Central memory CD8-positive, alpha-beta T cell (primary cell): ENCODE measurements around the gene TMEM150C.

Experiments used
- ATAC-seq: fragments of 150-1000 bp; cut with Tn5 transposase; replicated peaks from 2 replicates; pipeline ENCODE4 v1.10.0; 2022; ENCODE audit warnings: mild to moderate bottlenecking, moderate FRiP score, moderate number of reproducible peaks; ENCODE audit not compliant: poor library complexity, severe bottlenecking; ENCODE audit errors: extremely low read depth
- DNase-seq, 2 donors: peaks; one replicate each; pipeline ENCODE4 v3.0.0; 2021; ENCODE audit warnings: low spot score in 2 of 2
- H3K27ac Mint-ChIP-seq: one replicate; pipeline ENCODE4 v1.8.0; 2022; ENCODE audit warnings: low read depth, mild to moderate bottlenecking, moderate library complexity, mixed read lengths
- H3K27me3 Mint-ChIP-seq: one replicate; pipeline ENCODE4 v1.8.0; 2022; ENCODE audit warnings: mixed read lengths
- H3K36me3 Mint-ChIP-seq: one replicate; pipeline ENCODE4 v1.8.0; 2022; ENCODE audit warnings: mild to moderate bottlenecking, moderate library complexity, mixed read lengths; ENCODE audit not compliant: insufficient read depth
- H3K4me1 Mint-ChIP-seq: one replicate; pipeline ENCODE4 v1.8.0; 2022; ENCODE audit warnings: mixed read lengths
- H3K4me3 Mint-ChIP-seq: one replicate; pipeline ENCODE4 v1.8.0; 2022; ENCODE audit warnings: mild to moderate bottlenecking, moderate library complexity, mixed read lengths
- H3K9me3 Mint-ChIP-seq: one replicate; pipeline ENCODE4 v1.8.0; 2022; ENCODE audit warnings: mixed read lengths

Gene TMEM150C

DNA sequence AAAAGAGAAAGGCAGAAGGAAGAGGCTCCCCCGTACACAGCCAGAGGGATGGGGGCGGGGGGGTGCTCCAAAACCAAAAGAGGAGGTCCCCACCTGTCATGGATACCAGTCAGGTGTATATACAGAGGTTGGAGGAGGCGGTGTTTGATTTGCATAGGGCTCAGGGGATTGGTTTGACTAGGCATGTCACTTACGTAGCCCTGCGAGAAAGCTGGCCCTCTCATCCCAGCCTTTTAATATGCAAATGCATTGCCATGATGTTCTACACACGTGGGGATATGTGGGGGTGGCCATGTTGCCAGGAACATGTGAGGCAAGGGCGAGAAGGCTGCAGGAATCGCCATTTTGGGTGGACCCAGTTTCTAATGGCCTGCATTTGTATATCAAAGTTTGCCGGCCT, 38.6 kb downstream of the TMEM150C start:
- H3K27me3 Mint-ChIP-seq = peaks cover 31% of the 10 kb centered on the region
- no peak overlapping the region for H3K4me3 Mint-ChIP-seq
- no peaks in the 10 kb centered on the region for H3K4me1 Mint-ChIP-seq
- no peak overlapping the region for H3K27ac Mint-ChIP-seq
- DNase-seq (no peak), ATAC-seq (no peak)
- no peaks in the 10 kb centered on the region for H3K9me3 Mint-ChIP-seq
- H3K36me3 Mint-ChIP-seq = peaks cover 2% of the 10 kb centered on the region

DNA sequence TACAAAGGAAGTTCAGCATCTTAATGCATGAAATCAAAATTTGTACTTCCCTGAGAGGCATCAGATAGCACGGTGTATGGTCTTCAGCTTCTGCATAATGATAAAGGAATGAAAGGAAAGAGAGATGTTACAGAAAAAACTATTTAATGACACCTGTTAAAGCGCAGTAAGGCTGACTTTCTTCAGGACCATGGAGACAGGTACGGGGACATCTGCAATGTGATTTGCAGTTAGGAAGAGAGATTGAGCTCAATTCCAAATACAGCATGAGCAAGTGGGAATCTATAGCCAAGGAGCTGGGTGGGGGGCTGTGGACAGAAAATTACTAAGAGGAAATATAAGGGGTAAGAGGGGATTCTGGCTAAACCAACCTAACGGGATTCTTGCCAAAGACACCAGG, 39.3 kb downstream of the TMEM150C start:
- ATAC-seq (no peak), DNase-seq (no peak)
- Mint-ChIP-seq H3K9me3 (no peaks in the 10 kb centered on the region), H3K4me3 (no peak overlapping the region), H3K27ac (no peak overlapping the region), H3K27me3 (peaks cover 38% of the 10 kb centered on the region), H3K4me1 (no peaks in the 10 kb centered on the region), H3K36me3 (peaks cover 2% of the 10 kb centered on the region)

DNA sequence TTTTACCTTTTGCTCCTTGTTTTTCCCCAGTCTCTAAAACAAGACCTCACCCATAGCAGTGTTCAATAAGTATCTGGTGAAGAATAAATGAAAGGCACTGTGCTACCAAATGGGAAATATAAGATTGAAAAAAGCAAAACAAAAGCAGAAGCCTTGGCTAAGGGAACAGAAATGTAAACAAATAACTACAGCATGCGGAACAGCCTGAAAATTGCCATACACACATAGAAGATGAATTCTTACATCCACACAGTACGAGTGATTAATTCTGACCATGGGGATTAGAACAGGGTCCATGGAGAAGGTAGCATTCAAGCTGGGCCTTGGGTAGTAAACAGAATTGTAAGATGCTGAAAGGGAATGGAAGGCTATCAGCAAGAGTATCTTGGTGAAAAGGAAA, 40.5 kb downstream of the TMEM150C start:
- no peak for ATAC-seq
- Mint-ChIP-seq H3K27me3 (peaks cover 48% of the 10 kb centered on the region), H3K9me3 (no peaks in the 10 kb centered on the region), H3K36me3 (peaks cover 2% of the 10 kb centered on the region), H3K4me1 (no peaks in the 10 kb centered on the region), H3K27ac (no peak overlapping the region), H3K4me3 (no peak overlapping the region)
- no peak for DNase-seq

DNA sequence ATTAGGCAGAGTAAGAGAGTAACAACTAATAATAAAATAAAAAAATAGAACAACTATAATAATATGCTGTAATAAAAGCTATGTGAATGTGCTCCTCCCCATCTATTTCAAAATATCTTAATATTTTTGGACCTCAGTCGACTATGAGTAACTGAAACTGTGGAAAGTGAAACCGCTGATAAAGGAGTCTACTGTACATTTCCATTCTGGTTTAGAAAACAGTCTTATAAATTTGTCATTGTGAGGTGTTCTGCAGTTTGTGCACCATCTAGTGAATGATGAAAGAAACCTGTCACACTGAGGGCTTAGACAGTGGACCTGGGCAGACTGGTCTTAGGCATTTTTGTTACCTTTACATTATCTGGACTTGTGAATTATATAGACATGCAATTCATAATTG, 42.0 kb downstream of the TMEM150C start:
- Mint-ChIP-seq H3K4me3 (no peak overlapping the region), H3K4me1 (no peaks in the 10 kb centered on the region), H3K36me3 (peaks cover 2% of the 10 kb centered on the region), H3K27me3 (peaks cover 62% of the 10 kb centered on the region), H3K27ac (no peak overlapping the region), H3K9me3 (no peaks in the 10 kb centered on the region)
- DNase-seq = no peak
- no peak for ATAC-seq

DNA sequence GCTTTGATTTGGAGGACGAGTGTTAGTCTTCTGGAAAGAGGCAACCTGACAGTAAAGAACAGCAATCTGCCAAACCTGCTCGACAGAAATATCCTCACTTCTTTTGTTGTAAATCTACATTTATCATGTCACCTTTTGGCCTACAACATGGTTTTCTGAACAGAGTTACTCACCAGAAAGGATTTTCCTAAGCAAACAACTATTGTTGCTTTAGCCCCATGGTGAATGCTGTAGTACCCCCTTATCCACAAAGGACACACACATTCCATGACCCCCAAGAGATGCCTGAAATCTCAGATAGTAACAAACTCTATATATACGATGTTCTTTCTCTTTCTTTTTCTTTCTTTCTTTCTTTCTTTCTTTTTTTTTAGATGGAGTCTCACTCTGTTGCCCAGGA, 42.7 kb downstream of the TMEM150C start:
- Mint-ChIP-seq H3K4me1 (no peaks in the 10 kb centered on the region), H3K27me3 (peaks cover 69% of the 10 kb centered on the region), H3K9me3 (no peaks in the 10 kb centered on the region), H3K27ac (no peak overlapping the region), H3K36me3 (peaks cover 2% of the 10 kb centered on the region), H3K4me3 (no peak overlapping the region)
- no peak for DNase-seq
- ATAC-seq = no peak

DNA sequence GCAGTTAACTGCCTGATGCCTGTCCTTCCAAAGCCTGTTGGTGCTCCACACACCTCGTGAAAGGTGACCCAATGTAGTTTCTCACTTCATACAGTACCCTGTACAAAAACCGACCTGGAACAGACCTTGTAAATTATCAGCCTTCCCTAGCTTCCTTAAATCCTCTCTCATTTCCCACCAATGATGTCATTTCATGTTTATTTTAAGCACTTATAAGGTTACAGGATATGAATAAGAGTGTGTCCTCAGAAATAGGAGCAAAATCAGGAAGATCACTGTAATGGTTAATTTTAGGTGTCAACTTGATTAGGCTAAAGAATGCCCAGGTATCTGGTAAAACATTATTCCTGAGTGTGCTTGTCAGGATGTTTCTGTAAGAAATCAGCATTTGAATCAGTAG, 44.7 kb downstream of the TMEM150C start:
- no peaks in the 10 kb centered on the region for H3K9me3 Mint-ChIP-seq
- no peak overlapping the region for H3K27ac Mint-ChIP-seq
- no peak overlapping the region for H3K4me3 Mint-ChIP-seq
- ATAC-seq (no peak), DNase-seq (no peak)
- peaks cover 2% of the 10 kb centered on the region for H3K36me3 Mint-ChIP-seq
- H3K27me3 Mint-ChIP-seq = peaks cover 76% of the 10 kb centered on the region
- H3K4me1 Mint-ChIP-seq = no peaks in the 10 kb centered on the region

DNA sequence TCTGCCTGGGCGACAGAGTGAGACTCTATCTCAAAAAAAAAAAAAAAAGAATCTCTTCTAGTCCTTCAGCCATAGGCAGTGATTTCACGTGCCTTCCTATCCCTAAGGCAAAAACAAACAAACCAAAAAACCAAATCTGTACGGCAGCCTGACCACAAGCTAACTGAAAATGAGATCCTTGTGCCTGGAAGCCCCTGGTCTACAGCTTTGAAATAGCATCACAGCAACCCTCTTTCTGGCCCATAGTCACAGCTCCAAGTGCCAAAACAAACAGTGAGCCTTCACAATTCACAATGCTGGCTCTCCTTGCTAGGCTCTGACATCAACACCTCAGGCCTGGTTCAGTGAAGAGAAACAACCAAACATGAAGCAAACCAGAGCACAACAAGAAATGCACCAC, 46.1 kb downstream of the TMEM150C start:
- Mint-ChIP-seq H3K27ac (no peak overlapping the region), H3K36me3 (peaks cover 2% of the 10 kb centered on the region), H3K4me3 (no peak overlapping the region), H3K4me1 (no peaks in the 10 kb centered on the region), H3K9me3 (no peaks in the 10 kb centered on the region), H3K27me3 (peaks cover 70% of the 10 kb centered on the region)
- no peak for DNase-seq
- ATAC-seq = no peak

DNA sequence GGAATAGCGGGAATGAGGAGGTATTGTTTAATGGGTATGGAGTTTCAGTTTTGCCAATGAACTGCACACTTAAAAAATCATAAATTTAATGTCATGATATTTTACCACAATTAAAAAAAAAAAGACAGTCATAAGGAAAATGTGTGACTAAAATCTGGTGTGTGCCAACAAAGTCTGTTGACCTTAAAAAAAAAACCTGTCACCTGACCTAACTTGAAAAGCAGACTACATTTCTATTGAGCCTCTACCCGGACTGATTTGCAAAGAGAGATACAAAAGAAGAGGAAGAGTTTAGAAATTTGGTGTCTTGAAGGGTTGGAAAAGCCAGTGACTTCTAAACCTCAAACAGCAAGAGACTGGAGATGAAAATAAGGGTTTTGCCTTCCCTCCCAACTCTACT, 48.4 kb downstream of the TMEM150C start:
- ATAC-seq (no peak), DNase-seq (no peak)
- Mint-ChIP-seq H3K4me3 (no peak overlapping the region), H3K9me3 (no peaks in the 10 kb centered on the region), H3K36me3 (no peaks in the 10 kb centered on the region), H3K27me3 (peaks cover 77% of the 10 kb centered on the region), H3K27ac (no peak overlapping the region), H3K4me1 (no peaks in the 10 kb centered on the region)

DNA sequence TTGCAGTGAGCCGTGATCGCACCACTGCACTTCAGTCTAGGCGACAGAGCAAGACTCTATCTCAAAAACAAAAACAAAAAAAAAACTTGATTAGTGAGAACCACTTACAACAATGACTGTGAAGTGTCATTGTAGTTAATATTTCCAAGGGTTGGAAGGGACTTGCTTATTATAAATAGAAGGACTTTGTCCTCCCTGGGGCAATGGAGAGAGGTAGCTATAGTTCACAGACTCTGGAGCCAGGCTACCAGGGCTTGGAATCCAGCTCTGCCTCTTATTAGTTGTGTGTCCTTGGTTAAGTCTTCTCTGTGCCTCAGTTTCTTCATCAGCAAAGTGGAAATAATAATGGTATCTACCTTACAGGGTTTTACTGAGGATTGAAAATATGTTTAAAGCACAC, 51.6 kb downstream of the TMEM150C start:
- ATAC-seq (no peak), DNase-seq (no peak)
- Mint-ChIP-seq H3K27ac (no peak overlapping the region), H3K27me3 (peaks cover 66% of the 10 kb centered on the region), H3K4me3 (no peak overlapping the region), H3K4me1 (no peaks in the 10 kb centered on the region), H3K36me3 (no peaks in the 10 kb centered on the region), H3K9me3 (no peaks in the 10 kb centered on the region)

DNA sequence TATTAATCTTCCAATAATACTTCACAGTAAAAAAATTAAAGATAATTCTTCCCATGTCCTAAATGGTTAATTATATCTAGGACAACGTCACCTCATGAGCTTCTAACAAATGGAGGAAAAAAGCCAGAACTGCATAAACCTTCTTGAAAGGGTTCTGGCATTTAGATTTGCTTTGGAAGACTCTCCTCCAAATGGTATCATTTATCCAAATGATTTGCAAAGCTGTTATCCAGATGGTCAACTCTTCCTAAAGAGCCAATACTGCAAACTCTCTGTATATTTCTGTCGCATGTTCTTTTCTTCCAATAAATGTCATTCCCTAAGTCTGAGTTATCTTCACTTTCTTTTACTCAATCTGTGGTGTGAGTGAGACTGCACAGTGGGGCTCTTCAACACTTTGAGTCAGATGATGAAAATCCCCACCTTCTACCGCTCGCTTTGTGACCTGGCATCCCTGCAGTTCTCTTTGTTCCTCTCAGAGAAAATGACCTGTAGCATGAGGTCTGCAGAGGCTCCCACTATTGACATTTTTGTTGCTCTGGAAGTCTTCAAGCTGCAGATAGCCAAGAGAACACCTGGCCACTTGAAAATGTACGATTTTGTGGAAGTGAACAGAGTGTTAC, 52.9 kb downstream of the TMEM150C start:
- peaks cover 55% of the 10 kb centered on the region for H3K27me3 Mint-ChIP-seq
- H3K36me3 Mint-ChIP-seq = no peaks in the 10 kb centered on the region
- no peak for DNase-seq
- H3K9me3 Mint-ChIP-seq = no peaks in the 10 kb centered on the region
- H3K4me3 Mint-ChIP-seq = no peak overlapping the region
- no peaks in the 10 kb centered on the region for H3K4me1 Mint-ChIP-seq
- ATAC-seq = no peak
- H3K27ac Mint-ChIP-seq = no peak overlapping the region

DNA sequence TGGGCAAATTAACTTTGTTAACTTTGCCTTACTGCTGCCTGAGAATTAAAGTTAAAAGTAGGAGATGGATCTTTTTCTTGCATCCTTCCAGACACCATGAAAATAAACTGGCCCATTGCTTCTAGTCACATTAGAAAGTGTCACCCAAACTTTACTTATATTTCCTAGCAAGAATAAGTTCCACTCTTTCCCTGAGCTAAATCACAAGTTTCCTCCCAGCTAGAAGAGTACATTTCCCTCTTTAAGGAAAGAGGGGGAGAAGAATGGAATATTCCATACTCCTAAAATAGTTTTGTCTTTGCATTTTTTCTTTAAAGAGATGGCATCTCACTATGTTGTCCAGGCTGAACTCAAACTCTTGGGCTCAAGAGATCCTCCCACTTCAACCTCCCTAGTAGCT, 53.8 kb downstream of the TMEM150C start:
- Mint-ChIP-seq H3K9me3 (no peaks in the 10 kb centered on the region), H3K36me3 (no peaks in the 10 kb centered on the region), H3K4me3 (no peak overlapping the region), H3K27ac (no peak overlapping the region), H3K4me1 (no peaks in the 10 kb centered on the region), H3K27me3 (peaks cover 46% of the 10 kb centered on the region)
- ATAC-seq (no peak), DNase-seq (no peak)

DNA sequence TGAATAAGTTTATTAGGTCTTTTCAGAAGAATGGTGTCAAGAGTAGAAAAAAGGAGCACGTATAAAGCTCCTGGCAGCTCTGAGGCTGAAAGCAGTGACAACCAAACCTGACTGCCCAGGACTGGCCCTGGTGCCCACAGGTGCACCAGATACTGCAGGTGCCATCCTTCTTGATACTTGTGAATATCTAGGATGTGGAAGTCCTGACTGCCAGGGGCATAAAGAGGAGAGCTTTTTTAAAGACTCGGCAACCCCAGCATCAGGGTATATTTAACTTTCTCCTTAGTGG, 60.7 kb downstream of the TMEM150C start:
- no peaks in the 10 kb centered on the region for H3K4me1 Mint-ChIP-seq
- no peaks in the 10 kb centered on the region for H3K36me3 Mint-ChIP-seq
- no peaks in the 10 kb centered on the region for H3K9me3 Mint-ChIP-seq
- DNase-seq (no peak), ATAC-seq (no peak)
- no peak overlapping the region for H3K27ac Mint-ChIP-seq
- no peak overlapping the region for H3K4me3 Mint-ChIP-seq
- no peaks in the 10 kb centered on the region for H3K27me3 Mint-ChIP-seq

DNA sequence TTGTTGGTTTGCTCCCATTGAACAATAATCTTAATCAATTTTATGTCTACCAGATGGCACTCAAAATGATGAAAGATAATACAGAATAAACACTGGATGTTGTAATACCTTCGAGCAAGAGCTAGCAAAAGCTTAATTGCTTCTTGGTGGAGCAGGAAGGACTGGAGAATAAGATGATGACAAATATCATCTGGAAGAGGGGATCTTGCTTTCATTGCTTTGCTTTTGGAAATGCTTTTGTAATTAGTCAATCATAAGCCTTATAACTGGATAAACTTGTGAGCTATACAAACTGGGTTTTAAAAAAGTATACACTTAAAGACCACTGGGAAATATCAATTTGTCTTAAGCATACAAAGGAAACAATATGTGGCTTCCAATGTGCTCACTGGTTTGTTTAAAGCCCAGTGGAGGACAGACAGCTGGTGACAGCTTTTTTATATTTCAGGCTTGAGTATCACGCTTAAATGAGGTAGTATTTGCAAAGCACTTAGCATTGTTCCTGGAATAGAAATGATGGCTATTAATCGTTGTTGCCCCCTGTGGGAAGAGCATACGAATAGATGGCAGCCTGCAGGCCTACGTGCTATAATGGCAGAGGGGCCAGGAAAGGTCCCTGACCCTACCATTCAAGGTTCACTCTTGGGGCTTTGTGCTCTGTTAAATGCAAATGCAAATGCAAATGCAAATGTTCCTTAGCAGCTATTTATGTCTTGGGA, 61.2 kb downstream of the TMEM150C start:
- H3K4me1 Mint-ChIP-seq = no peaks in the 10 kb centered on the region
- DNase-seq (no peak), ATAC-seq (no peak)
- H3K27me3 Mint-ChIP-seq = no peaks in the 10 kb centered on the region
- H3K27ac Mint-ChIP-seq = no peak overlapping the region
- no peak overlapping the region for H3K4me3 Mint-ChIP-seq
- H3K9me3 Mint-ChIP-seq = no peaks in the 10 kb centered on the region
- H3K36me3 Mint-ChIP-seq = no peaks in the 10 kb centered on the region
